OCI-LY7 (cell line): Measurements from ENCODE around the gene CYFIP1.

ENCODE experiments used
- EZH2phosphoT487 ChIP-seq: fragments of 200-600 bp; sonication (generic); IDR thresholded peaks from 2 replicates; pipeline ENCODE4 v1.6.1; 2018; ENCODE audit warnings: low read depth, borderline replicate concordance, mild to moderate bottlenecking, mixed run types, antibody characterized with exemption, low read length, moderate library complexity, mixed read lengths
- TF ChIP-seq, protein P1 (sequence below): fragments of 200-600 bp; sonication (generic); conservative IDR thresholded peaks from 2 replicates; pipeline ENCODE4 v1.5.1; 2014; ENCODE audit warnings: mild to moderate bottlenecking, antibody characterized with exemption, low read length, moderate library complexity, mixed read lengths

DNA sequence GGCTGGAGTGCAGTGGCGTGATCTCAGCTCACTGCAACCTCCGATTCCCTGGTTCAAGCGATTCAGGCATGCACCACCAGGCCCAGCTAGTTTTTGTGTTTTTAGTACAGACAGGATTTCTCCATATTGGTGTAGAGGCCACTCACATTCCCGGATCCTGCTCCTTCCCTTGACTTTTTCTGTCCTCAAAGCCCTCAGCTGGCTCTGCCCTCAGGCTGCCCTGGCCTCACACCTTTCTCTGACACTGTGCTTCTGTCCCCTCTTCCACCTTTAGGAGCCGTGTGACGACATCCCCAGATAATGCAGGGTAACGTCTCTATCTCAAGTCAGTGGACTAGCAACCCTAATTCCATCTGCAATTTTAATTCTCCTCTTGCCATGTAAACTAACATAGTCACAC is 8.6 kb upstream of the CYFIP1 start:
- TF ChIP-seq, protein P1, sequence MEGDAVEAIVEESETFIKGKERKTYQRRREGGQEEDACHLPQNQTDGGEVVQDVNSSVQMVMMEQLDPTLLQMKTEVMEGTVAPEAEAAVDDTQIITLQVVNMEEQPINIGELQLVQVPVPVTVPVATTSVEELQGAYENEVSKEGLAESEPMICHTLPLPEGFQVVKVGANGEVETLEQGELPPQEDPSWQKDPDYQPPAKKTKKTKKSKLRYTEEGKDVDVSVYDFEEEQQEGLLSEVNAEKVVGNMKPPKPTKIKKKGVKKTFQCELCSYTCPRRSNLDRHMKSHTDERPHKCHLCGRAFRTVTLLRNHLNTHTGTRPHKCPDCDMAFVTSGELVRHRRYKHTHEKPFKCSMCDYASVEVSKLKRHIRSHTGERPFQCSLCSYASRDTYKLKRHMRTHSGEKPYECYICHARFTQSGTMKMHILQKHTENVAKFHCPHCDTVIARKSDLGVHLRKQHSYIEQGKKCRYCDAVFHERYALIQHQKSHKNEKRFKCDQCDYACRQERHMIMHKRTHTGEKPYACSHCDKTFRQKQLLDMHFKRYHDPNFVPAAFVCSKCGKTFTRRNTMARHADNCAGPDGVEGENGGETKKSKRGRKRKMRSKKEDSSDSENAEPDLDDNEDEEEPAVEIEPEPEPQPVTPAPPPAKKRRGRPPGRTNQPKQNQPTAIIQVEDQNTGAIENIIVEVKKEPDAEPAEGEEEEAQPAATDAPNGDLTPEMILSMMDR: no peak
- TF ChIP-seq EZH2phosphoT487: no peak
